C4-2B (cell line): ENCODE measurements around the gene TMEM214.

Experiments
- H3K27ac ChIP-seq: fragments of 450-650 bp; 2 replicates; pipeline ENCODE4 v1.5.1; 2017
- ZFX ChIP-seq: fragments of 450-650 bp; IDR thresholded peaks from 2 replicates; pipeline ENCODE4 v1.6.1; 2017
- TF ChIP-seq, protein P1 (sequence below): fragments of 450-650 bp; conservative IDR thresholded peaks from 2 replicates; pipeline ENCODE4 v1.5.1; 2017; ENCODE audit warnings: mild to moderate bottlenecking

TMEM214 gene

DNA sequence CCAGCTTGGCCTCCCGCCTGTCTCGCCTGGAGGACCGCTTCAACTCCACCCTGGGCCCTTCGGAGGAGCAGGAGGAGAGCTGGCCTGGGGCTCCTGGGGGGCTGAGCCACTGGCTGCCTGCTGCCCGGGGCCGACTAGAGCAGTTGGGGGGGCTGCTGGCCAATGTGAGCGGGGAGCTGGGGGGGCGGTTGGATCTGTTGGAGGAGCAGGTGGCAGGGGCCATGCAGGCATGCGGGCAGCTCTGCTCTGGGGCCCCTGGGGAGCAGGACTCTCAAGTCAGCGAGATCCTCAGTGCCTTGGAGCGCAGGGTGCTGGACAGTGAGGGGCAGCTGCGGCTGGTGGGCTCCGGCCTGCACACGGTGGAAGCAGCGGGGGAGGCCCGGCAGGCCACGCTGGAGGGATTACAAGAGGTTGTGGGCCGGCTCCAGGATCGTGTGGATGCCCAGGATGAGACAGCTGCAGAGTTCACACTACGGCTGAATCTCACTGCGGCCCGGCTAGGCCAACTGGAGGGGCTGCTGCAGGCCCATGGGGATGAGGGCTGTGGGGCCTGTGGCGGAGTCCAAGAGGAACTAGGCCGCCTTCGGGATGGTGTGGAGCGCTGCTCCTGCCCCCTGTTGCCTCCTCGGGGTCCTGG lies 50.1 kb downstream of the TMEM214 start:
- no peak overlapping the region for H3K27ac ChIP-seq
- TF ChIP-seq, protein P1, sequence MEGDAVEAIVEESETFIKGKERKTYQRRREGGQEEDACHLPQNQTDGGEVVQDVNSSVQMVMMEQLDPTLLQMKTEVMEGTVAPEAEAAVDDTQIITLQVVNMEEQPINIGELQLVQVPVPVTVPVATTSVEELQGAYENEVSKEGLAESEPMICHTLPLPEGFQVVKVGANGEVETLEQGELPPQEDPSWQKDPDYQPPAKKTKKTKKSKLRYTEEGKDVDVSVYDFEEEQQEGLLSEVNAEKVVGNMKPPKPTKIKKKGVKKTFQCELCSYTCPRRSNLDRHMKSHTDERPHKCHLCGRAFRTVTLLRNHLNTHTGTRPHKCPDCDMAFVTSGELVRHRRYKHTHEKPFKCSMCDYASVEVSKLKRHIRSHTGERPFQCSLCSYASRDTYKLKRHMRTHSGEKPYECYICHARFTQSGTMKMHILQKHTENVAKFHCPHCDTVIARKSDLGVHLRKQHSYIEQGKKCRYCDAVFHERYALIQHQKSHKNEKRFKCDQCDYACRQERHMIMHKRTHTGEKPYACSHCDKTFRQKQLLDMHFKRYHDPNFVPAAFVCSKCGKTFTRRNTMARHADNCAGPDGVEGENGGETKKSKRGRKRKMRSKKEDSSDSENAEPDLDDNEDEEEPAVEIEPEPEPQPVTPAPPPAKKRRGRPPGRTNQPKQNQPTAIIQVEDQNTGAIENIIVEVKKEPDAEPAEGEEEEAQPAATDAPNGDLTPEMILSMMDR, result no peak
- TF ChIP-seq ZFX, result no peak

DNA sequence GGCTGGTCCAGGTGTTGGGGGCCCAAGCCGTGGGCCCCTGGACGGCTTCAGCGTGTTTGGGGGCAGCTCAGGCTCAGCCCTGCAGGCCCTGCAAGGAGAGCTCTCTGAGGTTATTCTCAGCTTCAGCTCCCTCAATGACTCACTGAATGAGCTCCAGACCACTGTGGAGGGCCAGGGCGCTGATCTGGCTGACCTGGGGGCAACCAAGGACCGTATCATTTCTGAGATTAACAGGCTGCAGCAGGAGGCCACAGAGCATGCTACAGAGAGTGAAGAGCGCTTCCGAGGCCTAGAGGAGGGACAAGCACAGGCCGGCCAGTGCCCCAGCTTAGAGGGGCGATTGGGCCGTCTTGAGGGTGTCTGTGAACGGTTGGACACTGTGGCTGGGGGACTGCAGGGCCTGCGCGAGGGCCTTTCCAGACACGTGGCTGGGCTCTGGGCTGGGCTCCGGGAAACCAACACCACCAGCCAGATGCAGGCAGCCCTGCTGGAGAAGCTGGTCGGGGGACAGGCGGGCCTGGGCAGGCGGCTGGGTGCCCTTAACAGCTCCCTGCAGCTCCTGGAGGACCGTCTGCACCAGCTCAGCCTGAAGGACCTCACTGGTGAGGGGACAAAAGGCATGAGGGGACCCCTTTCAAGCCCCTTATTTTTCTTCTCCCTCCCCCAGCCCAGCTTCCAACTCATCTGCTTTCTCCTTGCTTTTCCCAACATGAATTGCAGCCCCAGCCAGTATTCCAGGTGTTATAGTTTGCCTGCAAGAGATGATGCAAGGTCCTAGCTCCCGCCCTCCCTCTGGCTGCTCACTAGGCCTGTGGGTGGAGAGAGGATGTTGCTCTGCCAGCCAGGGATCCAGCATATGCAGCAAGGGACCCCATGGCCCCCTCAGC lies 50.9 kb downstream of the TMEM214 start:
- H3K27ac ChIP-seq, result no peak overlapping the region
- TF ChIP-seq ZFX, result no peak
- TF ChIP-seq, protein P1, result no peak

DNA sequence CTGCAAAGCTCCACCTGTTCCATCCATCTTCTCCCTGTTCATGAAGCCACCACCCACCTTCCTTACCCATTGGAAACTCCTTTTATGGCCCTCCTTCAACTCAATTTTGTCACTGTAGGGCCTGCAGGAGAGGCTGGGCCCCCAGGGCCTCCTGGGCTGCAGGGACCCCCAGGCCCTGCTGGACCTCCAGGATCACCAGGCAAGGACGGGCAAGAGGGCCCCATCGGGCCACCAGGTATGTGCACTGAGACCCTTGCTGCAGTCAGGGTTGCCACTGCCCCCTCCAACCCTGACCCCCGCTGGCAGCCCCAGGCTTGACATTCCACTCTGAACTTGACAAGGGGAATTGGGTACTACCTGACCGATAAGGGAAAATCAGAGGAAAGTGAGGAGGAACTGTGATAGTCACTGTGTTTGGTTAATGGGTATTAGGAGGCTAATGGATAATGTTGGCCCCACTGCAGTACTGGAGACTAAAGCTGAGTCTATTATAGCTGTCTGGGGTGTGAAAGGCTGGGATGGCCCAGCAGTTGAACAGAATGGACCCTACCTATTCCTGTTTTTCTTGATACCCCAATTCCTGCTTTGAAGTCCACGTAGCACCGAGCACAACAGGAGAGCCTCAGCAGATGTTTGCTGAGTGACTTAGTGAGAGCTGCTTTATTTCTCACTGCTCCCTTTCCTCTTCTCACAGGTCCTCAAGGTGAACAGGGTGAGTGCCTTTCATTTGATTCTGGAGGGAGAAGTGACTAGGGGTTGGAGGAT lies 51.7 kb downstream of the TMEM214 start:
- TF ChIP-seq, protein P1, result no peak
- TF ChIP-seq ZFX, result no peak

DNA sequence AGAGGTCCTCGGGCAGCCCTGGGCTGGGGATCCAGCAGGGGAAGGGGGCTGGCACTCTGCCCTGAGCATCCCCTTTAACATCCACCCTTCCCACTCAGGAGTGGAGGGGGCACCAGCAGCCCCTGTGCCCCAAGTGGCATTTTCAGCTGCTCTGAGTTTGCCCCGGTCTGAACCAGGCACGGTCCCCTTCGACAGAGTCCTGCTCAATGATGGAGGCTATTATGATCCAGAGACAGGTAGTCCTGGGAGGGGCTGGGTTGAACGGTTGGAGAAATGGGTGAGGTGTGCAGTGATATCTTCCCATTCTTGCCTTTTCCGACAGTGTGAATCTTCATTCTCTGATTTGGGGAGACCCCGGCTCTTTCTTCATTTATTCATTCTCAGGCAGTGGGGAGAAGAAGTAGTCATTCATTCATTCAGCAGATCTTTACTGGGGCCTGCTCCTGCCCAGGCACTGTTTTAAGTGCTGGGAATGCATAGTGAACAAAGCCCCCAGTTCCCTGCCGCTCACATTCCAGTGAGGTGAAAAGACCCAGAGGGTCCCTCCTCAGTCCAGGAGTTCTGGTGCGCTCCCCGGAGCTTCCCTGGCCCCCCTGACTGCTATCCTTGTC lies 52.4 kb downstream of the TMEM214 start:
- TF ChIP-seq, protein P1, result no peak; the same call in 1 of the 2 replicates
- TF ChIP-seq ZFX, result no peak
- peak overlapping the region; percentile 57; the same call in 1 of the 2 replicates for H3K27ac ChIP-seq

More for the DNA sequence above, 51.7 kb downstream of the TMEM214 start:
- no peak overlapping the region for H3K27ac ChIP-seq

DNA sequence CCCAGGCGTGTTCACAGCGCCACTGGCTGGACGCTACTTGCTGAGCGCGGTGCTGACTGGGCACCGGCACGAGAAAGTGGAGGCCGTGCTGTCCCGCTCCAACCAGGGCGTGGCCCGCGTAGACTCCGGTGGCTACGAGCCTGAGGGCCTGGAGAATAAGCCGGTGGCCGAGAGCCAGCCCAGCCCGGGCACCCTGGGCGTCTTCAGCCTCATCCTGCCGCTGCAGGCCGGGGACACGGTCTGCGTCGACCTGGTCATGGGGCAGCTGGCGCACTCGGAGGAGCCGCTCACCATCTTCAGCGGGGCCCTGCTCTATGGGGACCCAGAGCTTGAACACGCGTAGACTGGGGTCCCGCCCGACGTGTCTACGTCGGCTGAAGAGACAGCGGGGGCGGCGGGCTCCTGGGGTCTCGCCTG lies 52.9 kb downstream of the TMEM214 start:
- H3K27ac ChIP-seq, result peak overlapping the region; percentile 57
- TF ChIP-seq ZFX, result no peak
- TF ChIP-seq, protein P1, result no peak

DNA sequence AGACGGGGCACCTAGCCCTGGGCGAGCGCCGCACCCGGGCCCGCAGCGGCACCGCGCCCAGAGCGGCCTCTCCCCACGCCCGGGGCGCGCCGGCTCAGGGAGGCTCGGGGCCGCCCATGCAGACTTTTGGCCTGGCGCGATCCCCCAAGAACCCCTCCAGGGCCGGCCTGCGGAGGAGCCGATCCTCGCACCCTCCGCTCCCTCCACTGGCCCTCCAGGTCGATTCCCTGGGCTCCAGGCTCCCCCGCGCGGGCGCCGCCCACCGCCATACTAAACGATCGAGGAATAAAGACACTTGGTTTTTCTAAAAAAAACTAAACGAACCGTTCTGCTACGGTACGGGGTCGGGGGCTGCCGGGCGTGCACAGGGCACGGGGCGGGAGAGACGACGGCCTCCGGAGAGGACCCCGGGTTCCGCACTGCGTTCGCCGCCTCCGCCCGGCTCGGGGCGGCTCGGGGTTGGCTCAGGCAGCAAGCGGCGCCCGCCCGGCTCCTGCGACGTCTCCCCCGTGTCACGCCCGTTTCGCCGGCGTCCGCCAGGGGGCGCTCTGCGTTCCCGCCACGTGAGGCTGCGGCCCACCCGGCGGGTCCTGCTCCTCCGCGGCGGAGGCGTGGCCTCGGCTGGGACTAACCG lies 53.4 kb downstream of the TMEM214 start:
- peak overlapping the region; percentile 57 for H3K27ac ChIP-seq
- TF ChIP-seq ZFX, result peak; percentile 47; the same call in 1 of the 2 replicates
- TF ChIP-seq, protein P1, result peak; percentile 93
